GM12891 (cell line): ENCODE measurements around the gene MRGPRG.

Experiments
- PAX5 ChIP-seq: IDR thresholded peaks from 2 replicates; pipeline ENCODE4 v1.6.1; 2011; ENCODE audit warnings: low read length, moderate library complexity, mild to moderate bottlenecking; ENCODE audit not compliant: insufficient read depth, severe bottlenecking
- POLR2A ChIP-seq: IDR thresholded peaks from 2 replicates; pipeline ENCODE4 v1.6.1; 2011; ENCODE audit warnings: low read depth, low read length, control low read depth
- POLR2AphosphoS5 ChIP-seq: IDR thresholded peaks from 2 replicates; pipeline ENCODE4 v1.6.1; 2011; ENCODE audit warnings: low read depth, low read length, control low read depth
- SPI1 ChIP-seq: IDR thresholded peaks from 2 replicates; pipeline ENCODE4 v1.6.1; 2011; ENCODE audit warnings: low read depth, low read length, control low read depth
- TAF1 ChIP-seq: IDR thresholded peaks from 2 replicates; pipeline ENCODE4 v1.6.1; 2011; ENCODE audit warnings: low read depth, low read length, control low read depth

DNA sequence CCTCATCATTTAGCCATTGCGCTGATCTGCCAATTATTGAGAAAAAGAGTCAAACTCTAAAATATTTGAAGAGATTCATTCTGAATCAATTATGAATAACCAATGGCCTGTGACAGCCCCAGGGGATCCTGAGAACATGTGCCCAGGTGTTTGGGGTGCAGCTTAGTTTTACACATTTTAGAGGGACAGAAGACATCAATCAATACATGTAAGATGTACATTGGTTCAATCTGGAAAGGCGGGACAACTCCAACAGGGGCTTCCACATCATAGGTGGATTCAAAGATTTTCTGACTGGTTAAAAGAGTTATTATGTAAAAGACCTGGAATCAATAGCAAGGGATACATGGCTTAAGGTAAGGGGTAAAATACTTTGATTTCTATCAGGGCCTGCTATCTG lies 18.5 kb upstream of the MRGPRG start:
- no peak for TF ChIP-seq POLR2A
- TF ChIP-seq POLR2AphosphoS5 = no peak
- TF ChIP-seq TAF1 = no peak
- no peak for TF ChIP-seq PAX5
- TF ChIP-seq SPI1 = no peak
